K562 (cell line): Measurements from ENCODE around the gene NDP. TPM values are rescaled to one million over a fixed set of nuclear protein-coding genes. Genes with fewer than 3 reads are reported as not detected.

ENCODE experiments used
- ARID3A ChIP-seq: IDR thresholded peaks from 2 replicates; pipeline ENCODE4 v1.6.1; 2012; ENCODE audit warnings: low read depth, low read length, improper control_type of control experiment, borderline replicate concordance
- CBX3 ChIP-seq, 2 experiments: IDR thresholded peaks; 1 replicate in 1 of 2; 2 replicates in 1 of 2; pipeline ENCODE4 v1.6.1; 2012; ENCODE audit warnings: inconsistent platforms in 2 of 2, low read length in 2 of 2, borderline replicate concordance in 1 of 2, control low read depth in 1 of 2
- CCNT2 ChIP-seq: IDR thresholded peaks from 2 replicates; pipeline ENCODE4 v1.6.1; 2011; ENCODE audit warnings: borderline replicate concordance, low read depth, mild to moderate bottlenecking, moderate library complexity, mixed read lengths, low read length; ENCODE audit not compliant: insufficient read length; ENCODE audit errors: extremely low read depth
- CREB5 ChIP-seq: fragments of 250-450 bp; sonication (Bioruptor Pico); IDR thresholded peaks from 2 replicates; pipeline ENCODE4 v1.5.0; 2020; ENCODE audit warnings: mild to moderate bottlenecking
- CTCF ChIP-seq, 3 experiments: IDR thresholded peaks in 2 of 3; conservative IDR thresholded peaks in 1 of 3; 2 replicates each; pipeline ENCODE4 v1.5.1; 2011 to 2012; ENCODE audit warnings: low read length in 3 of 3, mild to moderate bottlenecking in 3 of 3, control low read depth in 2 of 3, improper control_type of control experiment in 1 of 3, inconsistent platforms in 1 of 3, low read depth in 1 of 3, mixed read lengths in 1 of 3, moderate library complexity in 1 of 3; ENCODE audit not compliant: insufficient read depth in 2 of 3
- EWSR1 ChIP-seq: fragments of 450-650 bp; IDR thresholded peaks from 2 replicates; pipeline ENCODE4 v1.6.1; 2018; ENCODE audit warnings: borderline replicate concordance, mild to moderate bottlenecking, low read depth, moderate library complexity; ENCODE audit not compliant: partially characterized antibody
- KLF6 ChIP-seq: fragments of 250-450 bp; sonication (Bioruptor Pico); IDR thresholded peaks from 2 replicates; pipeline ENCODE4 v1.4.0; 2020; ENCODE audit warnings: mild to moderate bottlenecking, moderate library complexity, borderline replicate concordance
- MAFF ChIP-seq: IDR thresholded peaks from 2 replicates; pipeline ENCODE4 v1.6.1; 2012; ENCODE audit warnings: low read length, improper control_type of control experiment
- PML ChIP-seq: IDR thresholded peaks from 2 replicates; pipeline ENCODE4 v1.6.1; 2012; ENCODE audit warnings: low read length, inconsistent platforms
- REST ChIP-seq, 2 experiments: fragments of 450-650 bp; formaldehyde crosslinking in 1 of 2; IDR thresholded peaks; 2 replicates each; pipeline versions ENCODE4 v1.4.0 to v1.6.1; 2014 to 2020; ENCODE audit warnings: mild to moderate bottlenecking in 2 of 2, borderline replicate concordance in 1 of 2, low read depth in 1 of 2
- SMC3 ChIP-seq: conservative IDR thresholded peaks from 2 replicates; pipeline ENCODE4 v1.6.1; 2011; ENCODE audit warnings: low read depth, low read length, improper control_type of control experiment; ENCODE audit not compliant: insufficient read depth
- ZFP1 ChIP-seq: fragments of 450-650 bp; formaldehyde crosslinking; IDR thresholded peaks from 2 replicates; pipeline ENCODE4 v1.4.0; 2020; ENCODE audit warnings: mild to moderate bottlenecking, mixed read lengths
- polyA plus RNA-seq, 8 experiments: library from polyadenylated mRNA; depleted of rRNA in 4 of 8; stranded (reverse) in 5 of 8; unstranded in 3 of 8; fragments of >200 nt; fragmentation: Nextera tagmentation in 2 of 8; fragmentation: Illumina TruSeq in 1 of 8; extraction: Ambion mirVana in 2 of 8; extraction: Trizol in 1 of 8; gene quantifications; 2 replicates each; pipeline versions ENCODE4 v1.2.1 to v1.2.3, GENCODE V29; 2011 to 2014; ENCODE audit warnings: inconsistent platforms in 1 of 8, missing spikeins in 1 of 8
- total RNA-seq, 7 experiments: library from RNA; depleted of rRNA in 6 of 7; stranded (reverse); fragments of >200 nt in 6 of 7; fragmentation: Illumina TruSeq in 2 of 7; extraction: Trizol in 2 of 7; gene quantifications; 2 replicates each; pipeline versions ENCODE4 v1.2.1 to v1.2.3, GENCODE V29; 2011 to 2021; ENCODE audit warnings: low replicate concordance in 1 of 7

The NDP gene
- total and polyA plus RNA-seq, 9 of the 15 experiments (the other 6 are each of a cell fraction or from before 2014, with no cell fraction given), result not detected

- TF ChIP-seq CREB5 (CRISPR knock-in tag) (no peak), KLF6 (CRISPR knock-in tag) (no peak), CCNT2 (no peak), REST (IDR thresholded peaks at IDR 0.05; ENCODE audit: borderline replicate concordance) (peak; percentile 71; the same call in 1 of the 2 replicates), REST (CRISPR knock-in tag; IDR thresholded peaks at IDR 0.05; ENCODE audit: low read depth) (no peak), CTCF (IDR thresholded peaks at IDR 0.05 in 2 of 3, conservative IDR thresholded peaks at IDR 0.05 in 1 of 3; ENCODE audit: insufficient read depth in 2 of 3, low read depth in 1 of 3, low read length in 3 of 3) (peak; percentile 74 to 93 (median 92)), EWSR1 (no peak), PML (no peak), ZFP1 (CRISPR knock-in tag) (no peak), ARID3A (no peak), CBX3 (IDR thresholded peaks at IDR 0.05; ENCODE audit: borderline replicate concordance in 1 of 2, low read length in 2 of 2) (no peak), MAFF (no peak), SMC3 (peak; percentile 55; the same call in 1 of the 2 replicates)
Measured at GRCh38 chrX:43958529-43958928, 14.7 kb downstream of the NDP start (continued).
